Liver (tissue), 9 donors: ENCODE data around the gene SNX5. TPM values are rescaled to one million over a fixed set of nuclear protein-coding genes. Genes with fewer than 3 reads are reported as not detected.

ENCODE experiments used
- DNase-seq: peaks from one replicate; pipeline ENCODE4 v3.0.0-alpha.2; 2017; ENCODE audit warnings: low spot score
- H3K27ac ChIP-seq, 2 donors: one replicate each; pipeline ENCODE4 v1.7.0; 2013; ENCODE audit warnings: inconsistent platforms in 2 of 2, low read length in 2 of 2, control low read depth in 1 of 2, low read depth in 1 of 2, mild to moderate bottlenecking in 1 of 2
- H3K27me3 ChIP-seq, 4 donors: one replicate each; pipeline versions ENCODE4 v1.6.1 to v1.7.0; 2013; ENCODE audit warnings: low read length in 3 of 4, inconsistent platforms in 1 of 4, mild to moderate bottlenecking in 1 of 4, moderate library complexity in 1 of 4; ENCODE audit not compliant: control insufficient read depth in 4 of 4, insufficient read depth in 4 of 4
- H3K36me3 ChIP-seq, 4 donors: one replicate each; pipeline versions ENCODE4 v1.6.1 to v1.7.0; 2013; ENCODE audit warnings: low read length in 3 of 4, mild to moderate bottlenecking in 3 of 4, low read depth in 1 of 4, moderate library complexity in 1 of 4; ENCODE audit not compliant: control insufficient read depth in 4 of 4, insufficient read depth in 3 of 4
- H3K4me1 ChIP-seq, 4 donors: one replicate each; pipeline versions ENCODE4 v1.6.1 to v1.7.0; 2013; ENCODE audit warnings: low read length in 3 of 4, mild to moderate bottlenecking in 3 of 4, moderate library complexity in 1 of 4; ENCODE audit not compliant: control insufficient read depth in 4 of 4, insufficient read depth in 4 of 4
- H3K4me3 ChIP-seq, 3 donors: one replicate each; pipeline versions ENCODE4 v1.6.1 to v1.7.0; 2013; ENCODE audit warnings: low read length in 3 of 3, control low read depth in 1 of 3, low read depth in 1 of 3, mild to moderate bottlenecking in 1 of 3
- H3K9ac ChIP-seq, 2 donors: one replicate each; pipeline ENCODE4 v1.7.0; 2013; ENCODE audit warnings: low read length in 2 of 2, mild to moderate bottlenecking in 2 of 2, moderate library complexity in 2 of 2, control low read depth in 1 of 2, low read depth in 1 of 2
- H3K9me3 ChIP-seq, 4 donors: one replicate each; pipeline versions ENCODE4 v1.6.1 to v1.7.0; 2013; ENCODE audit warnings: low read length in 3 of 4; ENCODE audit not compliant: control insufficient read depth in 4 of 4
- ATF3 ChIP-seq: IDR thresholded peaks from 2 replicates; pipeline ENCODE4 v1.6.1; 2016; ENCODE audit warnings: antibody characterized with exemption
- CTCF ChIP-seq: fragments of 150-350 bp; IDR thresholded peaks from 2 replicates; pipeline ENCODE4 v1.5.1; 2017; ENCODE audit warnings: improper control_type of control experiment, low read depth, low read length; ENCODE audit not compliant: missing input control
- FOXA1 ChIP-seq: IDR thresholded peaks from 2 replicates; pipeline ENCODE4 v1.6.1; 2016; ENCODE audit warnings: antibody characterized with exemption
- FOXA2 ChIP-seq: IDR thresholded peaks from 2 replicates; pipeline ENCODE4 v1.6.1; 2016; ENCODE audit warnings: antibody characterized with exemption
- GABPA ChIP-seq, 2 donors: IDR thresholded peaks in 1 of 2; conservative IDR thresholded peaks in 1 of 2; 2 replicates each; pipeline ENCODE4 v1.6.1; 2016; ENCODE audit warnings: antibody characterized with exemption in 2 of 2, mild to moderate bottlenecking in 1 of 2, moderate library complexity in 1 of 2
- HNF4G ChIP-seq: IDR thresholded peaks from 2 replicates; pipeline ENCODE4 v1.6.1; 2016; ENCODE audit warnings: antibody characterized with exemption
- JUND ChIP-seq, 2 donors: IDR thresholded peaks; 2 replicates each; pipeline ENCODE4 v1.6.1; 2016; ENCODE audit warnings: antibody characterized with exemption in 2 of 2
- NR2F2 ChIP-seq: IDR thresholded peaks from 2 replicates; pipeline ENCODE4 v1.6.1; 2016; ENCODE audit warnings: antibody characterized with exemption
- REST ChIP-seq: IDR thresholded peaks from 2 replicates; pipeline ENCODE4 v1.6.1; 2016; ENCODE audit warnings: antibody characterized with exemption, mild to moderate bottlenecking
- RXRA ChIP-seq, 2 donors: IDR thresholded peaks; 2 replicates each; pipeline ENCODE4 v1.6.1; 2017 to 2018; ENCODE audit warnings: antibody characterized with exemption in 2 of 2, mild to moderate bottlenecking in 1 of 2
- SP1 ChIP-seq: IDR thresholded peaks from 2 replicates; pipeline ENCODE4 v1.6.1; 2018; ENCODE audit warnings: antibody characterized with exemption, mild to moderate bottlenecking
- YY1 ChIP-seq: IDR thresholded peaks from 2 replicates; pipeline ENCODE4 v1.6.1; 2016; ENCODE audit warnings: antibody characterized with exemption, mild to moderate bottlenecking
- ZBTB33 ChIP-seq: IDR thresholded peaks from 2 replicates; pipeline ENCODE4 v1.6.1; 2016; ENCODE audit warnings: antibody characterized with exemption
- WGBS: extraction: QIAGEN DNeasy Blood & Tissue Kit; methylation state at CpG from one replicate; pipeline ENCODE4 v1.1.7; 2013; 5-methylcytosine and 5-hydroxymethylcytosine counted together
- polyA plus RNA-seq, 2 donors: library from polyadenylated mRNA; stranded (reverse) in 1 of 2; unstranded in 1 of 2; fragments of 200-250 nt in 1 of 2; fragments of >200 nt in 1 of 2; fragmentation: Nextera tagmentation in 1 of 2; extraction: Ambion mirVana in 1 of 2; gene quantifications; one replicate each; pipeline versions ENCODE4 v1.2.1 to v1.2.3, GENCODE V29; 2013 to 2015
- total RNA-seq, 2 donors: library from RNA; depleted of rRNA; stranded (reverse); fragments of >200 nt; gene quantifications; one replicate each; pipeline ENCODE4 v1.2.3, GENCODE V29; 2014
- donor health status: healthy.
- donor health status: healthy.
- donor health status: healthy.
- donor health status: healthy.
- donor health status: healthy.

Gene SNX5
- total and polyA plus RNA-seq, 4 donors: 32.8 to 77.8 (median 46.2) TPM

- Histone ChIP-seq H3K4me1 (peaks cover 1 to 14% (median 13%) of the 10 kb centered on the region in 4 donors), H3K9me3 (no peaks in the 10 kb centered on the region), H3K9ac (no peak overlapping the region), H3K27me3 (no peaks in the 10 kb centered on the region), H3K4me3 (no peak overlapping the region), H3K36me3 (peaks cover 0 to 2% (median 0%) of the 10 kb centered on the region in 4 donors), H3K27ac (no peak overlapping the region)
- DNase-seq: no peak
- WGBS: 94% methylated on average over 3 of the region's 3 CpGs
- TF ChIP-seq CTCF: no peak
- no peak for TF ChIP-seq RXRA (IDR thresholded peaks at IDR 0.05)
- TF ChIP-seq REST: no peak
- no peak for TF ChIP-seq JUND (IDR thresholded peaks at IDR 0.05)
- TF ChIP-seq ATF3: no peak
- TF ChIP-seq FOXA2: no peak
- TF ChIP-seq ZBTB33: no peak
- no peak for TF ChIP-seq NR2F2
- no peak for TF ChIP-seq YY1
Observed at GRCh38 chr20:17987988-17988387, 19.4 kb upstream of the SNX5 start.

GRCh38 chr20:17985388-17986018 lies 16.9 kb upstream of the SNX5 start:
- H3K9ac ChIP-seq: no peak overlapping the region
- no peak overlapping the region for H3K4me3 ChIP-seq
- H3K27ac ChIP-seq: peak overlapping the region; percentile 59 to 84
- H3K4me1 ChIP-seq: peaks cover 1 to 14% (median 13%) of the 10 kb centered on the region in 4 donors
- no peak for DNase-seq
- no peaks in the 10 kb centered on the region for H3K27me3 ChIP-seq
- peaks cover 0 to 2% (median under 1%) of the 10 kb centered on the region in 4 donors for H3K36me3 ChIP-seq
- WGBS: 55% methylated on average over 7 of the region's 7 CpGs
- no peaks in the 10 kb centered on the region for H3K9me3 ChIP-seq
- TF ChIP-seq FOXA1 (peak; percentile 48), ATF3 (peak; percentile 37), ZBTB33 (peak; percentile 90), REST (peak; percentile 46), JUND (IDR thresholded peaks at IDR 0.05) (peak in 1 of 2 donors; percentile 73), HNF4G (peak; percentile 87), NR2F2 (no peak), GABPA (IDR thresholded peaks at IDR 0.05 in 1 of 2, conservative IDR thresholded peaks at IDR 0.05 in 1 of 2) (peak in 1 of 2 donors; percentile 56), SP1 (peak; percentile 87), CTCF (no peak)
